HG02973 (cell line): Measurements from ENCODE around the gene IMMP2L.
"Not testable (repeated sequence)": the region's sequence is repeated elsewhere in the genome, so short reads cannot be mapped to it uniquely, and the experiment has no call there.

Experiments used
- ATAC-seq: cut with Tn5 transposase; IDR thresholded peaks from one replicate; pipeline ENCODE4 v1.9.1; 2021; ENCODE audit warnings: moderate library complexity; ENCODE audit not compliant: unreplicated experiment

IMMP2L gene

DNA sequence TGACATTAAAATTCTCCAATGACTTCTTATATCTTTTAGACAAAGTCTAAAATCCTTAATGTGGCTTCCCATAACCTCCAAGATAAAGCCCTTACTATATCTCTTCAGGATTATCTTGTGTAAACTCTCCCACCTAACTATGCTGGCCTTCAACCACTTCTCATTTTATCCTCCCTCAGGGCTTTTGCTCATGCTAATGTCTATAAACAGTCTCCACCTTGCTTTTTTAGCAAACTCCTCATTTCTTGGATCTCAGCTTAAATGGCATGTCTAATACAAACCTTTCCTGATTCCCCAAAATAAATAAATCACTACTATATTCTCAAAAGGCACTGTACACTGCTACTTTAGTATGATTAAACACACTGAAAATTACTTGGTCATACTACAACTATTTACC, 290.2 kb downstream of the IMMP2L start:
- ATAC-seq, result no peak

DNA sequence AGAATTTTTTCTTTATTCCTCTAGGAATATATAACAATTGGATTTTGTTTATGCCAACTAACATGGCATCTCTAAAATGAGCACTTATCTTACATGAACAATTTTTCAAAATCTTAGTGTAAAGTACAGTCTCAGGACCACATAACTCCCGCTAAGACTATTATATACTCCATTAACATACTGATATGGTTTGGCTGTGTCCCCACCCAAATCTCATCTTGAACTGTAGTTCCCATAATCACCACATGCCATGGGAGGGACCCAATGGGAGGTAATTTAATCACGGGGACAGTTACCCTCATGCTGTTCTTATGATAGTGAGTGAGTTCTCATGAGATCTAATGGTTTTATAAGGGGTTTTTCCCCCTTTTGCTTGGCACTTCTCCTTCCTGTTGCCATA, 291.5 kb downstream of the IMMP2L start:
- ATAC-seq, result not testable (repeated sequence)

DNA sequence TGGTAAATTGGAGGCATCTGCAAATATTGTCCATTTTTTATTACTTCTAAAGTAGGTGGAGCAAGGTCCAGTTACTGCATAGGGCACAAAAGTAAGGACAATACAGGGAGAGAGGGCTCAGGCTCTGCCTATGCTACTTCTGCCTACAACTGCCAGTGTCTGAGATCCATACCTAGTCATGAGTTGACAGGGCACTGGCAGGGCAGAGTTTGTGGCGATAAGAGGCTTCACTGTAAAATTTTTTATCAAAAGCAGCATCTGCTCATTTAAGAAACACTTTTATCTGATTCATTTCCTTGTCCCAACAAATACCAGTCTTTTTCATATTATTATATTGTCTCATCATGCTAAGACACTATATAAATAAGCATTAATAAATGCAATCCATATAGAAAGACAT, 293.4 kb downstream of the IMMP2L start:
- ATAC-seq, result no peak

DNA sequence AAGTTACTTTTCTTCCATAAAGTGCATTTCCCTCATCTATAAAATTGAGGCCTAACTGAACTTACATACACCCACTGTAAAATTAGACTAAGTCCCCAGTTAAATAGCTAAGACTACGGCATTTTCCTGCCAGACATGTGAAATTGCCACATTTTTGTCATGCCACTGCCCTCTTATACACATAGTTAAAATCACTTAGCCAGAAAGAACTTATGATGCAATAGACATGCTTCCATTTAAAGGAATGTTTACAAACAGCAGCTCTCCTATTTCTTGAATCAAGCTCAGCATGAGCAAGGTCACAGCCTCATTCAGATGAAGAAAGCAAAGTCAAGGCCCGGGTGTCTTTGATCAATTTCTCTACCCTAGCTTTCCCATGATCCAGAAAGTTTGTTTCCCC, 295.7 kb downstream of the IMMP2L start:
- ATAC-seq, result no peak

DNA sequence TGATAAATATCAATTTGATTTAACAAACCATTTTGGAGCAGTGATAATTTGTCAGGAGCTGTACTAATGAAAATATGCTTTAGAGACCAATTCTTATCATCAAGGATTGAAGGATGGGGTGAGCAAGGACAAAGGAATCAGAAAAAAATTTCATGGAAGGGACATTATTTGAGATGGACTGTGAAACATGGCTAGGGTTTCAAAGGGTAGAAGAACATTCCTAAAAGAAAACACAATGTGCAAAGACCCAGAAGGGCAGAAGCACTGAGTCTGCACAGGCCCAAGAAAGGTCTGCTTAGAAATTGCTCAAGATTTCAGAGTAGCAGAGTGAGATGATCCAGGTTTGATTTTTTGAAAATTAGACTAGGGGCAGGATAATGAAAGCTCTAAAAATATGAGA, 296.9 kb downstream of the IMMP2L start:
- no peak for ATAC-seq

DNA sequence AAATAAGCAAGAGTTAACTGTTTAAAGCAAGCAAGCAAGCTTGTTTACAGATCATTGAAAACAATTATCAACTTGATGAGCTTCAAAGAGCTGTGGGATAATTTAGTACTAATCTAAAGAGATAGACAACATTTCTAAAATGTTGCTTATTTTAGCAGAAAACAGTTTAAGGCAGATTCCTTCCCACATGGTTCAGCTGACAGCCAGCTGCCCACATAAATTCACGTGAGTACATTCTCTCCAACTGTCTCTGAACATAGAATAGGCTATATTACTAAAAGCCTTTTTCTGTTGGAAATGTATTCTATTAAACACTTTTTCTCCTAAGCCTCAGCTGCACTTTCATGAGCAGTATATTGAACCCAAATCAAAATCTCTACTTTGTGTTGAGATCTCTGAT, 297.3 kb downstream of the IMMP2L start:
- ATAC-seq, result no peak

DNA sequence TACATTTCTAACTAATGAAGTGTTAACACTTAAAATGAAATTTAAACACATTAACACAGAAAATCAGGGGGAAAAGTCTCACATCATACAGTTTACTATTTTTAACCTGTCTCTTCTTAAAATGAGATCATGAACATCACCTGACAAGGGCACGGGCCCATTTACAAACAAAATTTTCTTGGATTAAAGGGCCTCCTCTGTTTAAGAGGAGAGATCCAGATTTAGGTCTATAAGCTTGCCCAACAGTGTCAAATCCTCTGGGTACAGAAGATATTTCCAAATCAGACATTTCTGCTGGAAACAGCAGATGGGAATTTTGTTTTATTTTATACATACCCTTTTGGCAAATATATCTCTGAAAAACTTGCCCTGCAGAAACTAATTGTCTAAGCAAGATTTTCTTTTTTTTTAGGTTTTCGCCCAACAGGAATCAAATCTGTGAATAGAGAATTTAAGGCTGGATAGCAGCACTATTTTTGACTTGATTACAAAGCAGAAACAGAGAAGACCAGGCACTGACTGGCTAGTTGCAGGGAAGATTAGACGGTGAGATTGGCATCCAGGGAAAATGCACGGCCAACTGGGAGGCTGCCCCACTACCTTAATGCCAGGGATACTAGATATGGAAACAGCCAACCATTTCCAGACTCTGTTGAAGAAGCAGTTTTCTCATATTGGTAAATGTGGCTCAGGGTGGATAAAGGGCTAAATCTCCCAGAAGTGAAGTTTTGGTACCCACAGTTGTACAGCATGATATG, 298.0 kb downstream of the IMMP2L start:
- no peak for ATAC-seq

DNA sequence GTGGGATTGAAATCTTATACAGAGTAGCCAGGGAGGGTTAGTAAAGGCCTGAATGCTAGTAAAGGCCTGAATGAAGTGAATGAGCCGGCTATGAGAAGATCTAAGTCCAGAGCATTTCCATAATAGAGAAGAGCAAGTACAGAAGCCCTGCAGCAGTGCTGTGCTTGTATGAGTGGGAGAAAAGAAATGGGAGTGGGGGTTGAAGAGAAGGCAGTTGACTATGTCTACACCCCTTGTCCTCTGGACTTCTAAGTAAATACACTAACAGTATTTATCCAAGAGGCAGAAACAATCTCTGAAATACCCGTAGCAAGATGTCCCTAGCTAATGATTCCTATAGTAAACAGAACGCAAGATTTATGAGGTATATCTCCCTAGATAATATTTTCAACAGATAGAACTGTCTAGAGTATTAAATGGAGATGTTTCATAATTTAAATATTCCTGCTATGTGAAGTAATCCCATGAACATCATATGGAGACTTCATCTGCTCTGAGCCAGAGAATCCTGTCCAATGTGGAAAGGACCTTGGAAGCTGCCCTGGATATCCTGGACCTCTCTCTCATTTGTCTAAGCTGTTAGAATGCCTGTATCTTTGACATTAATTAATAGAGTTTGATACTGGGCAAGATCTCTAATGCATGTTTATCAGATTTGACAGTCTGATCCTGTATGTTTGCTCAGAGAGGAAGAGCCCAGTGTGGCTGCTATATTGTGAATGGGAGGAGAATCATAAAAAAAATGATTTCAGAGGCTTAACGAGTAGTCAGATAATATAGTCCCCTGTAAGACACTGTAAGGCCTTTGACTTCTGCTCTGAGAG, 299.8 kb downstream of the IMMP2L start:
- ATAC-seq, result no peak

DNA sequence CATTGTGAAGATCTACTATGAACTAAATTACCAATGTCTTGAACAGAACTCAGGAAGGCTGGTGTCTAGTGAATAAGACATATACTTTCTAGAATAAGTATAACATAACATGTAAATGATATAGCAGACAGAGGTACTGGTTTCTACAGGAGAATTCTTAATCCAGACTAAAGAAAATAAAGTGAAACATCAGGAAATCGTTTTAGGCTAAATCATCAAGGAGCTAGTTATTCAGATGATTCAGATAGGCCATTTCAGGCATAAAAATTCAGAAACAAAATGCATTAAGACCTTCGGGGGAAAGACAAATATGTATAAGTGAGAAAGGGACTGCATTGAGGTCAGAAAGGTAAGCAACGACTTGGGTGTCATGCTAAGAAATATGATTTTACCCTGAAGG, 300.8 kb downstream of the IMMP2L start:
- ATAC-seq, result no peak

DNA sequence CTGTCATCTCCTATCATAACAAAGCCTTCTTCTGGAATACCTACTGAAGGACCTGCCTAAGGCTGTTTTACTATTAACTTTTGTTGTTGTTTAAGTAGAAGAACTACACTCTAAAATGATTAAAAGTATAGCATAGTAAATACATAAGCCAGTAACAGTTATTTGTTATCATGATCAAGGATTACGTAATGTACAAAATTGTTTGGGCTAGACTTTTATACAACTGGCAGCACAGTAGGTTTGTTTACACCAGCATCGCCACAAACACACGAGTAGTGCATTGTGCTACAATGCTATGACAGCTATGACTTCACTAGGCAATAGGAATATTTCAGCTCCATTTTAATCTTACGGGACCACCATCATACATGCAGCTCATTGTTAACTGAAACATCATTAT, 302.3 kb downstream of the IMMP2L start:
- no peak for ATAC-seq

DNA sequence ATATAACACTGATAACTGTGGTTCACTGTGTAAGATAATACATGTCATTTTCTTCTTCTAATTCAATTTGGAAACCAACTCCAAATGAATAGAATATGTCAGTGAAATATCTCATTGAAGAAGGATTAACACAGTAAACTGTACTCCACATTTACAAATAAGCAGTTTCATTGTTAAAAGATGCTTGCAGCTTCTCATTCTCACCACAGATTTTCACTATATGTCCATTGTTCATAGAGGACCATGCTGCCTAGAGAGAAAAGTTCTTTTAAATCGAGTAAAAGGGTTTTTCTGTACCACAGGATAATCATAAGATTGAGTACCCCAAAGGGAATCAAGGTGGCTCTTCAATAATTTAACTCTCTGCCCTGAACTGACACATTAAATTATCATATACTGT, 305.9 kb downstream of the IMMP2L start:
- no peak for ATAC-seq

DNA sequence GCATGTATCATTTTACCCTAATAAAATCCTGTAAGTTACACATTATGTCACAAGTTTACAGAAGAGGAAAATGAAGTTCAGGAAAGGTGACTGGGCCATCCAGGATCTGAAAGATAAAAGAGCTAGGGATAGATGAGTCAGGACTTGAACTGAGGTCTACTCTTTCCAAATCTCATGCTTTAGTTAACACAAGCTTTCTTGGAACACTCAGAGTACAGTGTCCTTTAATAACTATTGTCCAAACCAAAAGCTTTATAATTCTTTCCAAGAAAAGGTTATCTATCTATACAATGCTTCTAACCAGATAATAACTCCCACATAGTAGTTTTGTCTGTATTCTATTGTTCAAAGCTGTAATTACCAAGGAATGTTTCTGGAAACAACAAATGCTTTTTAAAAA, 306.7 kb downstream of the IMMP2L start:
- no peak for ATAC-seq

DNA sequence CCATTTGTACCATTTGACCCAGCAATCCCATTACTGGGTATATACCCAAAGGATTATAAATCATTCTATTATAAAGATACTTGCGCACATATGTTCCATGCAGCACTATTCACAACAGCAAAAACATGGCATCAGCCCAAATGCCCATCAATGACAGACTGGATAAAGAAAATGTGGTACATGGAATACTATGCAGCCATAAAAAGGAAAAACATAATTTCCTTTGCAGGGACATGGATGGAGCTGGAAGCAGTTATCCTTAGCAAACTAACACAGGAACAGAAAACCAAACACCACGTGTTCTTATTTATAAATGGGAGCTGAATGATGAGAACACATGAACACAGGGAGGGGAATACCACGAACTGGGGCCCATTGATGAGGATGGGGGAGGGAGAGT, 310.9 kb downstream of the IMMP2L start:
- not testable (repeated sequence) for ATAC-seq

DNA sequence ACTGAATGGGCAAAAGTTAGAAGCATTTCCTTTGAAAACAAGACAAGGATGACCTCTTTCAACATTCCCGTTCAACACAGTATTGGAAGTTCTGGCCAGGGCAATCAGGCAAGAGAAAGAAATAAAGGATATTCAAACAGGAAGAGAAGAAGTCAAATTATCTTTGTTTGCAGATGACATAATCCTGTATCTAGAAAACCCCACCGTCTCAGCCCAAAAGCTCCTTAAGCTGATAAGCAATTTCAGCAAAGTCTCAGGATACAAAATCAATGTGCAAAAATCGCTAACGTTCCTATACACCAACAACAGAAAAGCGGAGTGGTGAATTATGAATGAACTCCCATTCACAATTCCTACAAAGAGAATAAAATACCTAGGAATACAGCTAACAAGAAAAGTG, 312.5 kb downstream of the IMMP2L start:
- not testable (repeated sequence) for ATAC-seq

DNA sequence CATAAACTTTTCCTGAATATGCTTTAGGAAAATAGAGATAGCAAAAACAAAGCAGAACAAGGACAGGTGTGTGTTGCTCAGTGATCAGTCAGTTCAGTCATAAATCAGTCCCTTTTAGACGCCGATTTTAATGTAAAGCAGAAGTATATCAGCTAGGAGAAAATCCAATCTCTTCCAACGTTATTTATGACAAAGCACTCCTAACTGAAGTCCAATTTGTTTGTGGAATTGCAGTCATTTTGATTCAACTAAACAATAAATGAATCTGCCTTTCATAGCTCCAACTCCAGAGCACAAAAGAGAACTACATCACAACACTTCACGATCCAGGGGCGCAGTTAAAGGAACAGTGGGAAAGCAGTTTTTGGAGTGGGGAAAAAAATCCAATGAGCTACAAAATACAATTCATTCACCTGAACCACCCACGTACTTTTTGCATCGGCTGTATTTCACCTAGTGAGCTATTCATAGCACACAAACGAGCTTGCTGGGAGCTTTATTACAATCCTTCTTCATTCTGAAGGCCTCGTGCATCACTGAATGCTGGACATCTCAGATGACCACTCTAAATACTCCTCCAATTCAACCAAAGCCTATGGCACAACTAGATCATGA, 320.0 kb downstream of the IMMP2L start:
- ATAC-seq, result no peak

DNA sequence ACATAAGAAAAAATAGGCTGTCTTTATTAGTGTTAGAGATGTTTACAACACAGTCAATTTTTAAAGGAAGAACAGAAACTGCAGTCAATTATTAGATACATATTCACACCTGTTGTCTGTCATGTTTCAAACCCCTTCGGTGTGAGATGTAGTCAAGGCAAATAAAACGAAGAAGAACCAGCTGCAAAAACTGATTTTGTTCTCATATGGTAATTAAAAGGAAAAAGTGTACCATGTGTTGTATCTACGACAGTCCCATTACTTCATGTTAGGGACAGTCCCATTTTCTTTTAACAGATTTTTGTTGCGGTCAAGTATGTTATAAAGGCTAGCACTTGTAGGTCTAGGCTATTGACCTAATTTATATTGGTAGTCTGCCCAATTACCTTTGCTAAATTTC, 321.9 kb downstream of the IMMP2L start:
- ATAC-seq, result no peak

DNA sequence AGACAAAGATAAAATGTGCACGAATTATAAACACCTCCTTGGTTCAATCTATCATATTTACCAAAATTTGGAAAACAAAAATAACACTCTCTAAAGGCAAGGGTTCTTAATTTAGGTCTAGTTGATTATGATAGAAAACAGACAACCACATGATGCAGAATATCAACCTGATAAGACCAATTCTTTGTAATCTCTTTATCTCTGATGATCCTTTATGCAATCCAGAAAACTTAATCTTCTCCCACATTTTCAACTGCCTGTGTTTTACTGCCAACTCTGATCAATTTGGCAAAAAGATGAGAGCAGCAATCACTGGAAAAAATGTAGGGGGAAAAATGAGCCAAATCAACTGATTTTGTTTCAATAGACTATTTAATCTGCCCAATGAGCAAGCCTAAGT, 322.9 kb downstream of the IMMP2L start:
- ATAC-seq, result no peak

DNA sequence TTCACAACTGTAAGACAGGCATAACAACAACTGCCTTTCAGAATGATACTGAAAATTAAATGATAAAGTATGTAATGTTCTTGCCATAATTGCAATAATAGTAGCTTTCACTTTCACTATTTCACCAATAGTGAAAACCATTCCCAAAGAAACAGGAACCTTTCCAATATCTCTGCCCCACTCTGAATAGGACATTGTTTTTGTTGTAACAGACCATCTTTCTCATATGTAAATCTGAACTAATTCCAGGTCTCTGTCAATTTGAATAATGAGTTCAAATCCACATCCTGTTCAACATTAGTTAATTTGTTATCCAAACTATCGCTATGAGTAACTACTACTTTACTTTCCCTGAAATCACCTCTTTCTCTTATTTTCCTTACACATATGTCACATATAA, 323.4 kb downstream of the IMMP2L start:
- no peak for ATAC-seq

DNA sequence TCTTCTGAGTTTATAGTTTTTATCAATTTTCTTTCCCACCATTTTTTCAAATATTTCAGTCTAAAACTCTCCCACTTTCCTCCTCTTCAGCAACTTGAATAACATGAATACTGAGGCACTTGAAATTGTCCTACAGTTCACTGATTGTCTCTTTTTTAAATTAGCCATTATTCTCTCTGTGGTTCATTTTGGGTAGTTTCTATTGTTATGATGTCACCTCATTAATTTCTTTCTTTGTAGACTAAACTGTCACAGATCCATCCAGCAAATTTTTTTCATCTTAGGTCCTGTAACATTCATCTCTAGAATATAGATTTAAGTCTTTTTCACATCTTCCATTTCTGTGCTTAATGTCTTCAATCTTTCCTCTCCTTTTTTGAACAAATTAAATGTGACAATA, 326.6 kb downstream of the IMMP2L start:
- ATAC-seq, result no peak

DNA sequence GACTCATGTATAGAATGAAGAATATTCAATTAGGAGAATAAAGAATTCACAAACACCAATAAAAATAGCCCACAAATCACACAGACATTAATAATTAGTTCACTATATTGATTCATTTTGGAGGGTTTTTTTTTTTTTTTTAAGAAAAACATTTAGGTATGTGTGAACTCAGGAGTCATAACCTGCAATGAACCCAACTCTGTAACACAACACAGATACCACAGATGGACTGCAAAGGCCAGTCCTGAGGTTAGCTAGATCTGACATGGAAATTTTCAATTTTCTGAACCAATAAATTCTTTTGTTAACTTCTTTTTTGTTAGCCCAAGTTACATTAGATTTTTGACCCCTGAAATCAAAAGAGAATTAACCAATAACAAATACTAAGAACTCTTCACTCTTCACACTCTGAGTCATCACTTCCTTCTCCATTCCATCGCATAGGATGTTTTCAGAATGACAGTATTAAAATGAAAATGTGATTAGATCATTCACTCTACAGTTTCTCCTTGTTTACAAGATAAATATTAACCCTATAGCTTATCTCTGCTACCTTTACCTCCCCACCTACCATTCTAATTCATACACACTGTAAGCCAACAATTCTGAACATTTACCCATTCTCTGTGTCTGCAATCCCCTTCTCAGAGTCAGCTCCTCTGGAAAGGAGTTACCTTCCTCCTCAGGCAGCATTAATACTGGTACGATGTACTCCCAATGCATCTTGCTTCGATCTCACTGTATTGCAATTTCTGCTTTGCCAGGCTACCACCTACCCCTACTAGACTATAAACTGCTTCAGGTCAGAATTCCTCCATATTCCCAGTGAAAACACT, 329.8 kb downstream of the IMMP2L start:
- ATAC-seq, result peak; percentile 92

DNA sequence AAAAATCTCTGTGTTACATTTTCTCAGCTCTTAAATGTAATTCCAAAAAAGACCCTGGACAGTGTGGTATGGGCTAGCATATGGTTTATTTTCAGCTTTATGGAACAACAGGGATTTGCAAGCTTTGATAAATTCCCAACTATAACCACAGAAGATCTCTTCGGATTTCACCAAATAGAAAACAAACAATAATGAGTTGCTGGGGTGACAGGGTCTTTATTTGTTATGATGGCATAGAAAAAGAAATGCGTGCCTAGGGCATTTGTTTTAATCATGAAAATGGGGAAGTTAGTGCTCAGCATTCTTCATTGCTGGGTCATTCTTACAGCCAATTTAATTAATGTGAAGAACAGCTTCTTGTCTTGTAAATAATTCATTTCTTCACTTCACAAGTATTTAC, 332.4 kb downstream of the IMMP2L start:
- ATAC-seq, result no peak
